Peyer's patch (tissue), 4 donors: ENCODE results near the gene RNF123. TPM values are rescaled to one million over a fixed set of nuclear protein-coding genes. Genes with fewer than 3 reads are reported as not detected.

Experiments
- DNase-seq, 3 donors: peaks; one replicate each; pipeline ENCODE4 v3.0.0-alpha.2; 2017 to 2019
- H3K27ac ChIP-seq, 4 donors: fragments of 200-600 bp; sonication (generic); one replicate each; pipeline ENCODE4 v1.5.1; 2016 to 2019
- H3K27me3 ChIP-seq, 2 donors: fragments of 200-600 bp; sonication (generic); one replicate each; pipeline ENCODE4 v1.5.1; 2019
- H3K36me3 ChIP-seq, 3 donors: fragments of 200-600 bp; sonication (generic); one replicate each; pipeline ENCODE4 v1.5.1; 2016 to 2019
- H3K4me1 ChIP-seq, 4 donors: fragments of 200-600 bp; sonication (generic); one replicate each; pipeline ENCODE4 v1.5.1; 2016 to 2019
- H3K4me3 ChIP-seq, 4 donors: fragments of 200-600 bp; sonication (generic); 1 replicate in 3 of 4; 2 replicates in 1 of 4; pipeline ENCODE4 v1.5.1; 2016 to 2019; ENCODE audit warnings: mild to moderate bottlenecking in 1 of 4
- H3K9me3 ChIP-seq, 4 donors: fragments of 200-600 bp; sonication (generic); one replicate each; pipeline ENCODE4 v1.5.1; 2016 to 2019; ENCODE audit warnings: mild to moderate bottlenecking in 1 of 4
- POLR2A ChIP-seq, 2 donors: fragments of 450-650 bp; IDR thresholded peaks; one replicate each; pipeline ENCODE4 v1.5.1; 2017; ENCODE audit warnings: antibody characterized with exemption in 2 of 2, mild to moderate bottlenecking in 2 of 2, moderate library complexity in 2 of 2
- total RNA-seq, 4 donors: library from RNA; depleted of rRNA; stranded (reverse); fragments of >200 nt; gene quantifications; one replicate each; pipeline ENCODE4 v1.1.0, GENCODE V29; 2016
- TF ChIP-seq, protein P1 (sequence below), 6 experiments: fragments of 450-650 bp in 4 of 6; fragments of 200-600 bp in 2 of 6; sonication (generic) in 1 of 6; IDR thresholded peaks; one replicate each; pipeline ENCODE4 v1.5.1; 2017 to 2019; ENCODE audit warnings: antibody characterized with exemption in 6 of 6, mild to moderate bottlenecking in 3 of 6, moderate library complexity in 1 of 6

The RNF123 gene
- total RNA-seq, 4 donors from 2014 or later = 74.3 to 101 (median 84.3) TPM

GRCh38 chr3:49700014-49700413 is 10.7 kb downstream of the RNF123 start:
- Histone ChIP-seq H3K36me3 (peaks cover 0 to 70% (median 0%) of the 10 kb centered on the region in 3 donors), H3K27me3 (no peaks in the 10 kb centered on the region), H3K27ac (no peak overlapping the region), H3K4me3 (no peak overlapping the region), H3K9me3 (no peaks in the 10 kb centered on the region), H3K4me1 (no peaks in the 10 kb centered on the region)
- no peak for DNase-seq
- TF ChIP-seq, protein P1, sequence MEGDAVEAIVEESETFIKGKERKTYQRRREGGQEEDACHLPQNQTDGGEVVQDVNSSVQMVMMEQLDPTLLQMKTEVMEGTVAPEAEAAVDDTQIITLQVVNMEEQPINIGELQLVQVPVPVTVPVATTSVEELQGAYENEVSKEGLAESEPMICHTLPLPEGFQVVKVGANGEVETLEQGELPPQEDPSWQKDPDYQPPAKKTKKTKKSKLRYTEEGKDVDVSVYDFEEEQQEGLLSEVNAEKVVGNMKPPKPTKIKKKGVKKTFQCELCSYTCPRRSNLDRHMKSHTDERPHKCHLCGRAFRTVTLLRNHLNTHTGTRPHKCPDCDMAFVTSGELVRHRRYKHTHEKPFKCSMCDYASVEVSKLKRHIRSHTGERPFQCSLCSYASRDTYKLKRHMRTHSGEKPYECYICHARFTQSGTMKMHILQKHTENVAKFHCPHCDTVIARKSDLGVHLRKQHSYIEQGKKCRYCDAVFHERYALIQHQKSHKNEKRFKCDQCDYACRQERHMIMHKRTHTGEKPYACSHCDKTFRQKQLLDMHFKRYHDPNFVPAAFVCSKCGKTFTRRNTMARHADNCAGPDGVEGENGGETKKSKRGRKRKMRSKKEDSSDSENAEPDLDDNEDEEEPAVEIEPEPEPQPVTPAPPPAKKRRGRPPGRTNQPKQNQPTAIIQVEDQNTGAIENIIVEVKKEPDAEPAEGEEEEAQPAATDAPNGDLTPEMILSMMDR (IDR thresholded peaks at IDR 0.05) = no peak
- no peak for TF ChIP-seq POLR2A (IDR thresholded peaks at IDR 0.05)

- TF ChIP-seq POLR2A (IDR thresholded peaks at IDR 0.05) = no peak
- TF ChIP-seq, protein P1 (IDR thresholded peaks at IDR 0.05) = no peak
- DNase-seq = no peak
- Histone ChIP-seq H3K27me3 (no peaks in the 10 kb centered on the region), H3K36me3 (peaks cover 0 to 76% (median 0%) of the 10 kb centered on the region in 3 donors), H3K9me3 (no peaks in the 10 kb centered on the region), H3K4me3 (no peak overlapping the region), H3K4me1 (no peaks in the 10 kb centered on the region), H3K27ac (no peak overlapping the region)
These were observed 11.2 kb downstream of the RNF123 start for GRCh38 chr3:49700453-49701128.

- Histone ChIP-seq H3K27me3 (no peaks in the 10 kb centered on the region), H3K36me3 (peaks cover 0 to 86% (median 0%) of the 10 kb centered on the region in 3 donors), H3K9me3 (no peaks in the 10 kb centered on the region), H3K27ac (no peak overlapping the region), H3K4me1 (no peaks in the 10 kb centered on the region), H3K4me3 (no peak overlapping the region)
- no peak for TF ChIP-seq POLR2A (IDR thresholded peaks at IDR 0.05)
- TF ChIP-seq, protein P1 (IDR thresholded peaks at IDR 0.05) = peak in 4 of 6 experiments; percentile 13 to 37 (median 26)
- no peak for DNase-seq
These were observed 12.2 kb downstream of the RNF123 start for GRCh38 chr3:49701388-49702077.

DNA sequence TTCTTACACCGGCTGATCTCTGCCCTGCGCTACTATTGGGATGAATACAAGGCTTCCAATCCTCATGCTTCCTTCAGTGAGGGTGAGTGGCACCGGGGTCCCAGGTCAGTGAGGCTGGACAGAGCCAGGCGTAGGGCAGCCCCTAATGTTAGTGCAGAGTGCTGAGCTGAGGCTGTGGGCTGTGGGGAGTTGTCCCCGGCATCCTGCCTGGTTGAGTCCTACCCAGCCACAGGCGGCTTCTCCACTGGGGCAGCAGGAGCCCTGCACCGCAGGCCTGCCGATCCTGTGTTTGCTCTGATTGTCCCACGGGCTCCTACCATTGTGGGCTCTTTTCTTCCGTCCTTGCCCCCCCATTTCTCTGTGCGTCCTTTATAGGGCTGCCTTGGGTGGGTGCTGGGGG is 13.3 kb downstream of the RNF123 start:
- no peaks in the 10 kb centered on the region for H3K4me1 ChIP-seq
- H3K27me3 ChIP-seq = no peaks in the 10 kb centered on the region
- no peaks in the 10 kb centered on the region for H3K9me3 ChIP-seq
- peaks cover 0 to 86% (median 0%) of the 10 kb centered on the region in 3 donors for H3K36me3 ChIP-seq
- no peak overlapping the region for H3K4me3 ChIP-seq
- no peak for DNase-seq
- no peak overlapping the region for H3K27ac ChIP-seq
- TF ChIP-seq, protein P1 (IDR thresholded peaks at IDR 0.05) = no peak
- no peak for TF ChIP-seq POLR2A (IDR thresholded peaks at IDR 0.05)

- Histone ChIP-seq H3K27me3 (no peaks in the 10 kb centered on the region), H3K9me3 (no peaks in the 10 kb centered on the region), H3K4me1 (no peaks in the 10 kb centered on the region), H3K36me3 (peaks cover 0 to 78% (median 0%) of the 10 kb centered on the region in 3 donors), H3K4me3 (no peak overlapping the region), H3K27ac (no peak overlapping the region)
- no peak for TF ChIP-seq POLR2A (IDR thresholded peaks at IDR 0.05)
- TF ChIP-seq, protein P1 (IDR thresholded peaks at IDR 0.05) = peak; percentile 49 to 82 (median 78)
- peak; percentile 56 to 82 (median 70) for DNase-seq
These were observed 14.1 kb downstream of the RNF123 start for GRCh38 chr3:49703443-49703927.
